UCSD-AML1 (cell line): ENCODE results near the gene SCN10A.

Source experiments
- DNase-seq: peaks from one replicate; lab custom pipeline; 2025; ENCODE audit not compliant: unreplicated experiment; lab: John Stamatoyannopoulos, UW

The SCN10A gene

DNA sequence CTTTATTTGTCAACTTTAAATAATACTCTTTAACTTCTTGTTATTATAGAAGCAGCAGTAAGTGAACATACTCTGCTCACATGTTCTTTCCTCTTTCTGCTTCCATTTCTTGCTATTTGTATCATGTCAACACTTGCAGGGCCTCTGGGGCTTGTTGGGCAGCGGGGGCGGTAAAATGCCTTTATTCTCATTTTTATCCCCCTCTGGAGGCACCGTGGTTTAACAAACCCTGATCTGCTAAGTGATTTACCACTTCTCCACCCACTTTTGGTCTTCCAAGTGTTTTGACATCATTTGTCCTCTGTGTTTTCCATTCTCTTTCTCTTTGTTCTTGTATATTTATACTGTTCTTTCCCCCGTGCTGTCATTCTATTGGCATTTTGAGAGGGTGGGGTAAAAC lies 33.9 kb downstream of the SCN10A start:
- no peak for DNase-seq

DNA sequence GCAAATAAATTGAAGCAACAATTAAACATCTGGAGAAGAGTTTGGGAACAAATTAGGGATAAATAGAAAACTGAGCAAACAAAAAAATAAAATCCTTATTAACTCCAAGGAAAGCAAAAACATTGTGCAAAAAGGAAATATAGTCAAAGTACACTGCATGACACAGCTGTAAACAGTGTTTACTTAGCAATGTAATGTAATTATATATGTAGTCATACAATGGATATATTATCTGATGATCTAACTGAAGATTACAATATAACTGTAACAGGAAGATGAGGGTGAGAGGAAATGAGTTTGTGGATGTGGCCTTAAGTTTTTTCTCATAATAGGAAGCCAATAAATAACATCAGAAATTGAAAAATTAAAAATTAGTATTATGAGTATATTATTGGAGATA lies 42.5 kb downstream of the SCN10A start:
- DNase-seq: no peak

DNA sequence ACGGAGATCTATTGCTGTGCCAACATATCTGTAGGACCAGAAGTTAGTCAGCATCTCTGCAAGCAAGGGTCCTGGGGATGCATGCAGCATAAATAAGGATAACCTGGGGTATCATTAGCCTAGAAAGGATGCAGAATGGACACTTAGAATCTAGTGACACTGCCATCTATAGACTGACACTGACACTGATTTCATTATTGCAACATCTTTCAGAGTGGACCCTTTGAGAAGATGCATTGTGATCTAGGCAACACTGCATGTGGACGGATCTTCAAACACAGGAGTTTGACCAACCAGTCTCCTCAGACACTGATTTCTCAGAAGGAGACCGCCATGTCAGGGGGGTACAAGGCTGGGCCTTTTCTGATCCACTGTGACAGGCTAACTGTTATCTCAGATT lies 52.4 kb downstream of the SCN10A start:
- DNase-seq: no peak

DNA sequence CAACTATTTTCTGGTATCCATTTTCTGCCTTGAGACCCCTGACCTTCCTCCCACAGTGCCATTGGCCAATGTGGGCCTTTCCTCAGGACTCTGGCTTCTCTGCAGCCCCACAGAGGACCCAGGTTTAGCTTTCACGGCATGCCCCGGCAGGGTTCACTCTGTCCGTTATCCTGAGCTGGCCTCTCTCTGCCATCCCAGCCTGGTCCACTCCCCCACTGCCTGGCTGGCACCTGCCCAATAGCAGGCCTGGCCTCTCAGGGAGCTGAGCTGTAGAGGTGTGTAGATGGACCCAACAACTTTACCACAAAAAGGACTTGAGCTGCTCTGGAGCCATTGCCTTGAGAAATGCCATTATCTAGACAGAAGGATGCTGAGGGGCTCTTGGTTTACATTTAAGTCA lies 57.5 kb downstream of the SCN10A start:
- DNase-seq: no peak

DNA sequence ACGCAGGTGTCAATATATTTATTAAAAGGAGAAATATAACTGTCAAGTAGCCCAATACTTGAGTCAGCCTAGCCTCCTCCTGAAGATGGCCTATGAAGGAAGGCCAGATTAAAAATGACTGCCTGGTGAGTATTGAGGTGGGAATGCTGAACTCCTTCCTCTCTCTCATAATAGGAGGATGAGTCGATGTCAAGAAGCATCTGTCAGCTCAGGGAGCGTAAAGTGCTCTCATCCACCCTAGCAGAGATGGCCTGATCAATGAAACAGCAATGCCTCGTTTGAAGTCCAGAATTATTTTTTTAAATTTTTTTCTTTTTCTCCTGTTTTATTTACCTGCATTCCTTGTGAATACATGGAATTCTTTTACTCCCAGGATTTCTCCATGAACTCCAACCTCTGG lies 58.3 kb downstream of the SCN10A start:
- no peak for DNase-seq

DNA sequence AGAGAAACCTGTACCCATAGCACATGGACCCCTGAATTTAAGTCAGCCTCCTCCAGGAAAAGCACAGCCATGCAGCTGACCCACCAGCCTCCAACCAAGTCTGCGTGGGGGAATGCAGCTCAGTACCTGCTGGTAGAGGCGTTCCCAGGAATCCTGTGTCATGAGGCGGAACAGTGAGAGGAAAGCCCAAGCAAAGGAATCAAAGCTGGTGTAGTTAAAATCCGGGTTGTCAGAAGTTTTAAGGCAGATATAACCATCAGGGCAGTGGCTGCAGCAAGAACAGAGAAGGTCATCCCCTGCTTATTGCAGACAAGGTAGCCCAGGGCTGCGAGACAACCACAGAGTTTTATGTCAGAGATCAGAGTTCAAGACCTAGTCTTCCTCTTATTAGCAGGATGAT lies 59.1 kb downstream of the SCN10A start:
- no peak for DNase-seq

DNA sequence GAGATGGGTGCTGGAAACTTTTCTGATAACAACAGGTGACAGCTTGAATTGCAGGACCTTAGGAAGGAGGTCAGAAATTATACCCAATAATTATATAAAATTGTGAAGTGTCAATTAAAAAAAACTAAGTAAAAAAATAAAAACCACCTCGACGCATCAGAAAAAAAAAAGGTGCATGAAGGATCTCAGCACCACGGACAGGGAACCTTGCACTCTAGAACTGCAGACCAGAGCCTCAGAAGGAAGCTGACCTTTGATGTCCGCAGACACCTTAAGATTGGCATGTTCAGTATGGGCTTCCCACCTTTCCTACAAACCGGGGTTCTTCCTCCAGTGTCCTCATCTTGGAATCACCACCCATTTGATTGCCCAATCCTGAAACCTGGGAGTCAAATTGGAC lies 60.9 kb downstream of the SCN10A start:
- no peak for DNase-seq

DNA sequence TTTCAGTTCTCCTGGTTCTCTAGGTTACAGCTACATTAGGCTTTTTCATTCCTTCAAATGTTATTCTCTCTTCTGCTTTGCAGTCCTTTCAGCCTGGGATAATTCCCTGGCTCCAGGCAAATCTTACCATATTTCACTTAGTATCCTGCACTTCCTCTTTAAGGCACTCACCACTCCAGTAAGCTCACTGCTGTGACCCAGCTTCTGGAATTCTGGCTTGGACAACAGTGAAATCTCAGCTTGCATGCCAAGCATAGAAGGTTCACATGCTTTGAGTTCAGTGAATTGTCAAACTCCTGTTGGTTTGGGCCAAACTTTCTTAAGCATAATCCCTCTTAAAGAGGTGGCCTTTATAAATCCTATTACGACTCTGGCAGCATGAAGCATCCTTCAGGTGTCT lies 69.4 kb downstream of the SCN10A start:
- no peak for DNase-seq

DNA sequence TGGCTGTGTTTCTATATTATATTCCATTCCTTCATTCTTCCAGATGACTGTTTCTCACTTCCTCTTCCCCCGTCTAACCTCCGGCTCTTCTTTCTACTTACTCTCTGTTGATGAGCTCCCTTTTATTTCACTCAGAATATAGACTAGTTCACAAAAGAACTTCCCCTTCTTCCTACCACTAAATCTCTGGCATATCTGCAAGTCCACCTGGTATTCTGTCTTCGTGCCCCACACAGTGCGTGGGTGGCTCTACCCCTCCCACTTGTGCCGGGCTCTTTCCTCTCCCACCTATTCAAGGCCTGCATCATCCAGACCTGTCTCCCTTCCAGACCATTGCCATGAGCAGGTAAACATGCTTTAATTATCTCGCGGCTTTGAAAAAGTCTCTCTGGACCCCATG lies 73.0 kb downstream of the SCN10A start:
- no peak for DNase-seq

DNA sequence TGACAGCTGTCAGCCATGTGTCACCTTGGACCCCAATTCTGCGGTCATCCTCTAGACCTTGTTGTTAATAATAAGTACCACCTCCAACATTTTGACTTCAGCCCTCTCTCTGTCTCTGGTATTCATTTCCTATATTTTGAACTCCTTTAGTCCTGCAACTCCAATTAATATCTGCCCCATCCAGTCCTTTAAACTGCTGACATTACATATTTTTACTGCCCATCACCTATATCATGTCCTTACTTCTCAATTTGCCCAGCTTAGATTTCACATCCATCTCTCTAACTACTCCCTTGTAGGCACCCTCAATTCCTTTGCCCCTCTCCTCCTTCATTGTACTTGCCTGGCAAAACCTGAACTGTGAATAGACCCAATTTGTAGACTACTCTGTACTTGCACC lies 73.5 kb downstream of the SCN10A start:
- no peak for DNase-seq

DNA sequence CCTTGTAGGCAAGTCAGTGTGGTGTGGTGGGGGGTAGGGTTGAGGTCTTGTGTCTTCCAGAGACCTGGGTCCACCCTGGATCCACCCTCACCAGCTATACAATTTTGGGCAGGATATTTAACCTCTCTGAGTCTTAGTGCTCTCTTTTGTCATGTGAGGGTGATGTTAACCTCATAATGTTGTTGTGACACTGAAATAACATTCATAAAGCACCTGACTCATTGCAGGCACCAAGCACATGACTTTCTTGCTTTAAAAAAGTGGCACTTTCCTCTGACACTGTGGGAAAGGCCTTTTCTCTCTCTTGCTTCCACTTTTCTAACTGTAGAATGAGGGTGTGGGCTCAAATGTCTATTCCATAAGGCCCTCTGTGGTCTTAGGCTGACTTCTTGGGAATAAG lies 75.5 kb downstream of the SCN10A start:
- DNase-seq: no peak

DNA sequence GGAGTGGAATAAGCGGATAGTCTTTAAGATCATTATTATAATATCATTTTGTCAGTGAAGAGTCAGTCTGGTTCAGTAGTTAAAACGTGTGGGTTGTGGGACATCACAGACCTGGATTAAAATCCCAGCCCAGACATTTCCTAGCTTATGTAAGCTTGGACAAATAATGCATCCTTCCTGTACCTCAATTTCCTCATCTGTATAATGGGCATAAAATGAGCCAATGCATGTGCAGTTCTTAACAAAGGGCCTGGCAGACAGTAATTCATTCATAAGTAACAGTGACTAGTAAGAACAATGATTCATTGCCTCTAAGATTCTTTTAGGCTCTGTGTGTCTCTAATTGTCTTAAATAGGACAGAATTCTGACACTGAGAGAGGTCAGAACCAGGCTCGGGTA lies 76.1 kb downstream of the SCN10A start:
- DNase-seq: no peak

DNA sequence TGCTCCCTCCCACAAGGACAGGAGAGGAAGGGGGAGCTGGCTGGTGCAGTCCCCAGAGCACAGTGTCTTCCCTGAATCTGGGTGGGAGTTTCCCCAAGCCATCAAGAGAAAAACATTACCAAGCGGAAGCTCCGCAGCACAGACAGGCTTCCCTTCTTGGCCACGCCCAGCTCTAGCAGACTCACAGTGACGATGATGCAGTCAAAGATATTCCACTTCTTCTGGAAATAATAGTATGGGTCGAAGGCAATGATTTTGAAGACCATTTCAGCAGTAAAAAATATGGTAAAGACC lies 76.7 kb downstream of the SCN10A start:
- no peak for DNase-seq

DNA sequence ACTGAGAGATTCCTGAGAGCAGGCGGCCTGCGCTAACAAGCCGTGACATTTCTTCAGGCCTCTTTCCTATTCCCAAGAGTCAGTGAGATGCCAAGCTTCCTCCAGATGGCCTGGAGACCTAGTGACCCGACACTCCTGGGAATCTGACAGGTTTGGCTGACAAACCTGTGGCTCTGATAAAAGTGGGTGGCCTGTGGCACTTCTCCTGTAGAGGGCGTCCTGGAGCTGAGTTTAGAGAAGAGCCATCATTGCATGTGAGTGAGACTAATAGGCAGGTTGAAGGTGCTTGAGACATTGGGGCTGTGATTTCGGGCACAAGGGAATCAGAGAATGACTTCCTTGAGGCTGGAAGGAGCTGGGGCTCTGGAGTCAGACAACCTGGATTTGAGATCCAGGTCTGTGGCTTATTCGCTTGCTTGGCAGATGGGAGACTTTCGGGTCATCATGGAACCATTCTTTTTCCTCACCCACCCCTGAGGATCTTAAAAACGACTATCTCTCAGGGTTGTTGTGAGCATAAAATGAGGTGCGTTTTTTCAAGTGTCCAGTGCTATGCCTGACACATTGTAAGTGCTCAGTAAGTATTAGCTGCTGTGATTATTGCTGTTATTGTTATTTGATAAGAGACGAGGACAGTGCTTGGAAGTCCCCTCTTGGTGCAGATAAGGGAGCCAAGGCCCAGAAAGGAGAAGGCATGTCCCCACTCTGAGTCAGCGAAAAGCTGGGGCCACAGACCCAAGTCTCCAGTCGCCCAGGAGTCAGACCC lies 77.2 kb downstream of the SCN10A start:
- DNase-seq: peak; percentile 52

DNA sequence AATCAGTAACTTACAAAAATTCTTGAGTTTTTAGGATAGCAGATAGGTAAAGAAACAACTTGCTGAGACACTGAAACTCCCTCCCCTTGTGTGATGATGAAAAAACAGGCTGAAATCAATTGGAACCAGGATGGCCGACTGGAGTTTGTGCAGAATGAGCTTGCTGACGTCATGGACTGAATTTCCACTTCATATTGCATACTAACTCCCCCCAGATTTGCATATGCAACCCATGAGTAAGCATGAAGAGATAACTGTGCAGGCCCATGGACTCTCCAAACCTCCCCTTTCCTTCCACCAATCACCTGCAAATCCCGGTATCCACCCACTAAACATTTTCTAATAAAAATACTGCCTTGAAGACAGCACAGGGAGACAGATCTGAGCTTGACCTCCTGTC lies 84.5 kb downstream of the SCN10A start:
- DNase-seq: no peak

DNA sequence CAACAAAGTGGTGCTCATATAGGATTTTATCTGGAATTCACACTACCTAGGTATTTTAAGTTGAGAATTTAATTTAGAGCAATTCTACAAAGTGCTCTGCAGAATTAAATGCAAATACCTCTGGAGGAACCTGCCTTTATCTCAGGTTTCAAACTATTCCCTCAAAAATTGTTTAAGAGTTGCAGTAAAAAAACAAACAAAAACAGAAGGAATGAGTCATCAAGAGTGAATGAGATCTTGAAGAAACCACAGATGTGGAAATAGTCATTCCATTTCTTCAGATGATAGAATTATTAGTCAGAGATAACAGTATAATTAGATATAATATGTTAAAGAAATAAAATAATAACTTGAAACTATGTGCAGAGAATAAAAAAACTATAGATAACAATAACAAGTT lies 85.7 kb downstream of the SCN10A start:
- DNase-seq: no peak

DNA sequence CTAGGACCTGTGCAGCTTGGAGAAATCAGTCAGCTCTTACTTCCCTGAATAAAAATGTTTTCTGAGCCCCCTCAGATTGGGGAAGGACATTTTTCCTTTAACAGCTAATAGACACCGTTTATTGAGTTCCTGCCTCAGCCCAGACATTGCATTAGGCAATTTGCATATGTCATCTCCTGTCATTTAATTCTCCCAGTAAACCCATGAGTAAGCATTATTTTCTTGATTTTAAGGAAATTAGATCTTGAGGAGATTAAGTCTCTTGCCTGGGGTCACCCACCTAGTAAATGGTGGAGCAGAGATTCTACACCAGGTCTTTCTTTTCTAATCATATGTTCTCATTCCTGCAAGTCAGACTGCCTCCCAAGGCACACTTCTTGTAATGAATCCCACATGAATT lies 88.0 kb downstream of the SCN10A start:
- no peak for DNase-seq

DNA sequence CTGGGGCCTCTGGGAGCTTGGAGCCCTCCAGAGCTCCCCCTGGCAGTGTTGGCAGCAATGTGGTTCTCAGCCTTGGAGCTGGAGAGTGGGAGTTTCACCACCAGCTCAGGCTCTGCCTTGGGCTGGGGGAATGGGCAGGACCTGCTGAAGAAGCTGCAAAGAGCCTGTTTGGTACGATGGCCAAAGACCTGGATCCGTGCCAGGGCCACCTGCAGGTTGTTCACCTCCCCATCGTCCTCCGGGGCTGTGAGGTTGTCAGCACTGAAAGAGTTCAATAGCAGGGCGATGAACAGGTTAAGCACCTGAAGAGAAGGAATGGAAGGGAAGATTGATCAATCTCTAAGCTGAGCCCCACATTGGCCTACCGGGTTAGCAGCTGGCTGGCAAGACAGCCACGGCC lies 89.3 kb downstream of the SCN10A start:
- DNase-seq: no peak

DNA sequence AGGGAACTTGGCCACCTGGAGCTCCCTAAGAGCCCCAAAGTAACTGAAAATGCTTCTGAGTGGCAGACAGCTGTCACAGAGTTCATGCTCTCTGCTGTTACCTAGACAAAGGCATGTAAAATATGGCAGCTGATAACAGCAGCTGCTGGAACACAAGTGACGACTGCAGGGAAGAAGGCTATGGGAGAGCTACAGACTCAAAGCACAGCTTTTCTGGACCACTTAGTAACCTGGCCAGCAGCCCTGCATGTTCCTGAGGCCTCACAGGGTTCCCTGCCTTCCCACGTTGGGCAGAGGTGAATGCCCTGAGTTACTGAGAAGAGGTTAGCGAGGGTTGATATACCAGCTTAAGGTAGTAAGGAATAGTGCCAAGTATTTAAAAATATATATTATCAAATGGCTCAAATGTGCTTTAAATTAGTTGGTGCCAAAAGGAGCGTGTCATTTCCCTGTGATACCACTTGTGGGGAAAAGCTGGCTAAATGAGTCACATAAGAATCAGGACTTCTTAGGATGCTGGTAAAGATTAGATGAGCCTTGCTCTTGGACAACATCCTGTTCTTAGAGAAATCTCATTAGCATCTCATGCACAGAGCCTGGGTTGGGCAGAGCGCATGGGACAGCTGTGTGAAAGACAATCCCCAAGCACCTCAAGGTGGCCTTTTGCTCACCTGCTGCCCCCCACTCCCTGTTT lies 90.1 kb downstream of the SCN10A start:
- no peak for DNase-seq

DNA sequence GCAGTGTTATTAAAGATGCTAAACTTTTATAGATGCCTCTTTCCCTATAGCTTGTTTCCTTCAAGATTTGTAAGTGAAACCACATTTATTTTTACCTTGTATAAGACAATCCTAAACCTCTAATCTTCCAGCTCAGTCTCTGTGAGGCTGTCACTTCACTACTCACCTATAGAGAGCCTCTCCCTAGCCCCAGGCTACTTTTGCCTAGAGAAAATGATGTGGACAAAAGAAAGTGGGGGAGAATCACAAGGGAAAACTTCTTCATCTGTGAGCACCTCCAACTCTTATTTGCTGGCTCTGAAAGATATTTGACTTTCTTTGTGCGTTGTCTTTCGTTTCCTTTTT lies 91.7 kb downstream of the SCN10A start:
- no peak for DNase-seq

DNA sequence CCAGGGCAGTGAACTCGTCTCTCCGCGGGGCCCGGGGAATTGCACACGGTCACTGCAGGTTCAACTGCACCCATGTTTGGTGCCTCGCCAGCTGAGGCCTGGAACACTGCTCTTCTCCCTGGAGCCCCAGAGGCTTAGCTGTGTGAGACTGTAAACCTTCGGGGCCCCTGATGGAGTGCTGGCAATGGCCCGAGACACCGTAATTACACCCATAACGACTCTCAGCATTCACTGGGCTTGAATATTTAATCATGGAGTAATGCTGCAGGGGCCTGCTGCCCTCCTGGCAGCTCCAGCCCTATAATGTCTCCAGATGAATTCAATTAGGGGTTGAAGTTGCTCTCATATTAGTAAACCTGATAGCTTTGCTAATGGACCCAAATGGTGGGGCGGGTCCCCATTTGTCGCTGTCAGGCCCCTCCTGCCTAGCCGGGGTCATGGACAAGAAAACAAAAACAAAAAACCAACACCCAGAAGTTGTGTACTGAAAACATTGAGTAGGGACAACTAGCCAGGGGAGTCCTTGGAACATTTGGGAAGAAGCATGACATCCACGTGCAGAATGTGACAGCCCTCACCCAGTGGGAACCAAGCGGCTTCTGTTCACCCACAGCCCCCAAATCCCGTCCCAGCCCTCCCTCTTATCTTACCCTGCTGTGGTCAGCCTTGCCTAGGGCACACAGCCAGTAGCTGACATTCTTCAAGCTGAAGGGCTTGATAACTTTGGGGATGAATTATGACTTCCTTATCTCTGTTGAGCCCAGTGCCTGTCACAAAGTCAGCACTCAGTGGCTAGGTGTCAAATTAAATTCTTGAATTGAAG lies 92.2 kb downstream of the SCN10A start:
- DNase-seq: no peak

DNA sequence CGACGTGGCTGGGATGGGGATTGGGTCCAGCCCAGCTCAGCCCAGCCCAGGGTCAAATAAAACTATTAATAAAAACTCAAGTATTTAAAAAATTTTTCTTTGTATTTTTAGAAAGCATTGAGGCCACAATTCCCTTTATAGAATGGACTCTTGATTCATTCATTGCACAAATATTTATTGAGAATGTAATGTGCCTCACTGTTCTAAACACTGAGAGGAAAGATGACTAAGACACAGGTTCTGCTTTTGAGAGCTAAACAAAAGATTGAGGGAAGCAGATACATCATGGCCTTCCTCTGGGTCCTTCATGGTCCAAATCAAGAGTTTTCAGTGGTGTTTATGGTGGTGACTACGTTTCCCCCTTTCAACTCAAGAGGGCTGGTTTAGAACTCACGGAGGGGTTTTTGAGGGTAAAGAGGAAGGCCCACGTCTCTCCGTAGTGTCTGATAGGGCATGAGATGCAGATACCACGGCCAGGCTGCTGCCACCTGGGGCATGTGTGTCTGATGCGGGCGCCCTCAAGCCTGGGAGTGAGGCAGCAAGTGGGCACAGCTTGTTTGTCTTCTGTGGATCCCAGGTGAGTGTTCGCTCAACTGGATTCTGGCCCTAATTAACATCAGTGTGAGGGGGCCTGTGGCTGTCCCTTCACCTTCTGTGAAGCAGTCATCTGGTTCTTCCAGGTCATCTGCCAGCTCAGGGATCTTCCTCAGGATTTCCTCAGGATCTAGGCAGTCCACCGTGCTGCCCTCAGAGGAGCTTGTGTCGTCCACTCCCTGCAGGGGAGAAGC lies 93.0 kb downstream of the SCN10A start:
- no peak for DNase-seq
